CD8-positive, alpha-beta memory T cell (primary cell): ENCODE results near the gene ANKRD44. TPM values are rescaled to one million over a fixed set of nuclear protein-coding genes. Genes with fewer than 3 reads are reported as not detected.

Experiments
- polyA plus RNA-seq: library from polyadenylated mRNA; unstranded; fragments of 300-500 nt; fragmentation: Illumina TruSeq; gene quantifications from one replicate; pipeline ENCODE4 v1.2.3, GENCODE V29; 2021
- total RNA-seq, 2 experiments: library from RNA; stranded (reverse); gene quantifications; one replicate each; pipeline ENCODE4 v1.2.3, GENCODE V29; 2021

The ANKRD44 gene
- total and polyA plus RNA-seq, 3 experiments from 2014 or later = 90.1 to 150 (median 142) TPM

Other genes starting within 250 kb of the ANKRD44 start
- 100 to 1,000 TPM; 281 to 287 TPM for gene SF3B1, start 124.2 kb upstream of the ANKRD44 start, total RNA-seq
- gene SF3B1, start 124.2 kb upstream of the ANKRD44 start, polyA plus RNA-seq = 153 TPM
- gene COQ10B, start 142.8 kb upstream of the ANKRD44 start, total RNA-seq = 10 to 100 TPM; 23.4 to 23.7 TPM
- gene COQ10B, start 142.8 kb upstream of the ANKRD44 start, polyA plus RNA-seq = 42.6 TPM
- 1,000 to 10,000 TPM; 1,152 to 1,183 TPM for gene HSPD1, start 189.1 kb upstream of the ANKRD44 start, total RNA-seq
- gene HSPD1, start 189.1 kb upstream of the ANKRD44 start, polyA plus RNA-seq = 110 TPM
- gene HSPE1, start 189.6 kb upstream of the ANKRD44 start, total RNA-seq = 100 to 1,000 TPM; 449 to 476 TPM
- 141 TPM for gene HSPE1, start 189.6 kb upstream of the ANKRD44 start, polyA plus RNA-seq
- gene MOB4, start 205.3 kb upstream of the ANKRD44 start, total RNA-seq = 10 to 100 TPM; 21.9 to 26.2 TPM
- gene MOB4, start 205.3 kb upstream of the ANKRD44 start, polyA plus RNA-seq = 26.1 TPM